ENCODE data around the gene DNAJA3. TPM values are rescaled to one million over a fixed set of nuclear protein-coding genes. Genes with fewer than 3 reads are reported as not detected.

Gene DNAJA3
- total RNA-seq, 1 donor from 2014 or later = 40.7 TPM

GRCh38 chr16:4454623-4455022 is 29.0 kb downstream of the DNAJA3 start:
- intact Hi-C loops (cut with DNase I) = no loop called here

GRCh38 chr16:4455081-4455480 is 29.4 kb downstream of the DNAJA3 start:
- DNase-seq (ENCODE audit: low spot score in 2 of 2) = no peak
- TF ChIP-seq CTCF (IDR thresholded peaks at IDR 0.05) = no peak
- peaks cover 41 to 78% of the 10 kb centered on the region in 2 donors for H3K36me3 ChIP-seq
- no peaks in the 10 kb centered on the region for H3K27me3 ChIP-seq
- H3K27ac ChIP-seq = no peak overlapping the region
- no peaks in the 10 kb centered on the region for H3K4me1 ChIP-seq
- H3K4me3 ChIP-seq = no peak overlapping the region
- H3K9me3 ChIP-seq = no peaks in the 10 kb centered on the region
- intact Hi-C loops (cut with DNase I) = no loop called here

More at GRCh38 chr16:4454623-4455022, 29.0 kb downstream of the DNAJA3 start:
- no peak for TF ChIP-seq CTCF (IDR thresholded peaks at IDR 0.05)
- Histone ChIP-seq H3K27me3 (no peaks in the 10 kb centered on the region), H3K4me3 (no peak overlapping the region), H3K9me3 (no peaks in the 10 kb centered on the region), H3K27ac (no peak overlapping the region), H3K36me3 (peaks cover 46 to 79% of the 10 kb centered on the region in 2 donors), H3K4me1 (no peaks in the 10 kb centered on the region)
- no peak for DNase-seq (ENCODE audit: low spot score in 2 of 2)

GRCh38 chr16:4455951-4456350 is 30.3 kb downstream of the DNAJA3 start:
- no peak overlapping the region for H3K4me3 ChIP-seq
- no peak for DNase-seq (ENCODE audit: low spot score in 2 of 2)
- H3K9me3 ChIP-seq = no peaks in the 10 kb centered on the region
- intact Hi-C loops (cut with DNase I) = no loop called here
- H3K36me3 ChIP-seq = peaks cover 33 to 73% of the 10 kb centered on the region in 2 donors
- H3K27me3 ChIP-seq = no peaks in the 10 kb centered on the region
- H3K27ac ChIP-seq = no peak overlapping the region
- H3K4me1 ChIP-seq = no peaks in the 10 kb centered on the region
- no peak for TF ChIP-seq CTCF (IDR thresholded peaks at IDR 0.05)

GRCh38 chr16:4460936-4461249 is 35.2 kb downstream of the DNAJA3 start:
- DNase-seq (ENCODE audit: low spot score in 2 of 2) = no peak
- no peak for TF ChIP-seq CTCF (IDR thresholded peaks at IDR 0.05)
- intact Hi-C loops (cut with DNase I) = no loop called here
- Histone ChIP-seq H3K27ac (no peak overlapping the region), H3K9me3 (no peaks in the 10 kb centered on the region), H3K4me1 (no peaks in the 10 kb centered on the region), H3K27me3 (no peaks in the 10 kb centered on the region), H3K4me3 (no peak overlapping the region), H3K36me3 (peaks cover 29 to 71% of the 10 kb centered on the region in 2 donors)

- Histone ChIP-seq H3K4me1 (no peaks in the 10 kb centered on the region), H3K27ac (no peak overlapping the region), H3K4me3 (no peak overlapping the region), H3K27me3 (no peaks in the 10 kb centered on the region), H3K36me3 (peaks cover 29 to 71% of the 10 kb centered on the region in 2 donors), H3K9me3 (no peaks in the 10 kb centered on the region)
- no peak for TF ChIP-seq CTCF (IDR thresholded peaks at IDR 0.05)
- no peak for DNase-seq (ENCODE audit: low spot score in 2 of 2)
- intact Hi-C loops (cut with DNase I) = no loop called here
Observed at GRCh38 chr16:4461250-4462085, 35.8 kb downstream of the DNAJA3 start.
